Kidney (tissue), 14 donors: ENCODE data around the gene PLCB4. TPM values are rescaled to one million over a fixed set of nuclear protein-coding genes. Genes with fewer than 3 reads are reported as not detected.
"Not testable (repeated sequence)": the region's sequence is repeated elsewhere in the genome, so short reads cannot be mapped to it uniquely, and the experiment has no call there.

Experiments used
- DNase-seq, 5 donors: peaks; one replicate each; pipeline ENCODE4 v3.0.0-alpha.2; 2013 to 2020
- FAIRE-seq: peaks from 2 replicates; lab custom pipeline; 2012; peaks lifted over from hg19 to GRCh38; lab: Jason Lieb, UNC
- H3K27ac ChIP-seq, 2 donors: one replicate each; pipeline ENCODE4 v1.7.0; 2013; ENCODE audit warnings: low read depth in 2 of 2, low read length in 2 of 2, inconsistent platforms in 1 of 2
- H3K27me3 ChIP-seq: one replicate; pipeline ENCODE4 v1.7.1; 2013; ENCODE audit warnings: low read length, inconsistent platforms; ENCODE audit not compliant: control insufficient read depth, insufficient read depth
- H3K36me3 ChIP-seq, 3 donors: one replicate each; pipeline versions ENCODE4 v1.7.0 to v1.7.1; 2013; ENCODE audit warnings: low read length in 3 of 3, control low read depth in 1 of 3, inconsistent platforms in 1 of 3; ENCODE audit not compliant: insufficient read depth in 3 of 3, control insufficient read depth in 2 of 3
- H3K4me1 ChIP-seq, 3 donors: one replicate each; pipeline versions ENCODE4 v1.7.0 to v1.7.1; 2013; ENCODE audit warnings: low read length in 3 of 3, inconsistent platforms in 1 of 3, low read depth in 1 of 3; ENCODE audit not compliant: control insufficient read depth in 2 of 3, insufficient read depth in 2 of 3
- H3K4me3 ChIP-seq, 3 donors: one replicate each; pipeline versions ENCODE4 v1.7.0 to v1.8.1; 2013; ENCODE audit warnings: low read length in 3 of 3, control low read depth in 1 of 3, inconsistent platforms in 1 of 3
- H3K9ac ChIP-seq, 3 donors: one replicate each; pipeline versions ENCODE4 v1.7.0 to v1.7.1; 2013; ENCODE audit warnings: low read length in 3 of 3, control low read depth in 1 of 3, inconsistent platforms in 1 of 3
- H3K9me3 ChIP-seq, 3 donors: one replicate each; pipeline versions ENCODE4 v1.7.0 to v1.7.1; 2013; ENCODE audit warnings: low read length in 3 of 3, control low read depth in 1 of 3, inconsistent platforms in 1 of 3; ENCODE audit not compliant: control insufficient read depth in 2 of 3, insufficient read depth in 1 of 3
- CTCF ChIP-seq: IDR thresholded peaks from 3 replicates; pipeline ENCODE4 v1.5.1; 2012; ENCODE audit warnings: mild to moderate bottlenecking, moderate library complexity, borderline replicate concordance; ENCODE audit not compliant: insufficient read depth; ENCODE audit errors: extremely low read depth
- intact Hi-C: fragments of 100-400 bp; cut with DNase I; formaldehyde crosslinking; loops from one replicate; pipeline ENCODE4 v1.11.1; 2022
- polyA plus RNA-seq: library from polyadenylated mRNA; stranded (reverse); fragments of 350-450 nt; fragmentation: Illumina TruSeq; extraction: RNeasy Lipid Tissue Mini Kit (QIAGEN cat#74804); gene quantifications from one replicate; pipeline ENCODE4 v1.2.3, GENCODE V29; 2014; ENCODE audit warnings: low read depth, low replicate concordance; ENCODE audit not compliant: insufficient read depth
- total RNA-seq: library from RNA; stranded (reverse); fragmentation: NEBNext Ultra II Directional; extraction: Animal tissue kit (Norgen Biotek cat#: 25700); gene quantifications from one replicate; pipeline ENCODE4 v1.2.1, GENCODE V29; 2021
- donor health status: control.
- donor health status: control.
- donor health status: control.
- donor health status: control.
- donor health status: control.
- donor health status: DM: yes; HTN: yes; CAD: no.
- donor health status: Normal renal cell carcinoma (clear cell type).

PLCB4 gene
- total and polyA plus RNA-seq, 2 donors from 2014 or later: 2.8 to 17.7 TPM

DNA sequence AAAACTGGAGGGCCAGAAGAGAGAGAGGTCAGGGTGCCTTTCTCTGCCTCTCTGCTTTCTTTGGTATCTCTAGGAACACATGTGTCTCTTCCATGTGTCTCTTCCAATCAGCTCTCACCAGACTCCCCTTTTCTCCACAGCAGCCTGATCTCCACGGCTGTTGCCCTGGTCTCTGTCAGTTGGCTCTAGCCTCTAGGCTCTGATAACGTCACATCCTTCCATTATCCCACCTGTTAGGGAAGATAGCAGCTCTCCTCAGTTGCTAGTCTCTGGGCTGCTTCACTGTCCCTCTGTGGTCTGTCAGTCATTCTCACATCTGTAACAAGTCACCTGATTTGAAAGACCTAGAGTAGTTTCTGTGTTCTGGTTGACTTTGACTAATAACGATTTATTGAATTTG lies 80.2 kb downstream of the PLCB4 start:
- DNase-seq (no peak), FAIRE-seq (no peak)
- no peaks in the 10 kb centered on the region for H3K4me1 ChIP-seq
- H3K27me3 ChIP-seq: no peaks in the 10 kb centered on the region
- H3K27ac ChIP-seq: no peak overlapping the region
- H3K4me3 ChIP-seq: no peak overlapping the region
- TF ChIP-seq CTCF: no peak
- no peak overlapping the region for H3K9ac ChIP-seq
- H3K36me3 ChIP-seq: no peaks in the 10 kb centered on the region
- intact Hi-C loops: no loop called here
- no peaks in the 10 kb centered on the region for H3K9me3 ChIP-seq

GRCh38 chr20:9149796-9150195 lies 80.9 kb downstream of the PLCB4 start:
- TF ChIP-seq CTCF: no peak
- Histone ChIP-seq H3K4me1 (no peaks in the 10 kb centered on the region), H3K9me3 (no peaks in the 10 kb centered on the region), H3K36me3 (no peaks in the 10 kb centered on the region), H3K27ac (no peak overlapping the region), H3K4me3 (no peak overlapping the region), H3K27me3 (no peaks in the 10 kb centered on the region), H3K9ac (no peak overlapping the region)
- intact Hi-C loops: no loop called here
- DNase-seq (no peak), FAIRE-seq (no peak)

- Histone ChIP-seq H3K36me3 (no peaks in the 10 kb centered on the region), H3K4me1 (no peaks in the 10 kb centered on the region), H3K9ac (no peak overlapping the region), H3K4me3 (no peak overlapping the region), H3K27ac (no peak overlapping the region), H3K27me3 (no peaks in the 10 kb centered on the region), H3K9me3 (no peaks in the 10 kb centered on the region)
- TF ChIP-seq CTCF: no peak
- FAIRE-seq: no peak
- intact Hi-C loops: no loop called here
- DNase-seq: no peak
Observed at GRCh38 chr20:9150679-9151078, 81.8 kb downstream of the PLCB4 start.

DNA sequence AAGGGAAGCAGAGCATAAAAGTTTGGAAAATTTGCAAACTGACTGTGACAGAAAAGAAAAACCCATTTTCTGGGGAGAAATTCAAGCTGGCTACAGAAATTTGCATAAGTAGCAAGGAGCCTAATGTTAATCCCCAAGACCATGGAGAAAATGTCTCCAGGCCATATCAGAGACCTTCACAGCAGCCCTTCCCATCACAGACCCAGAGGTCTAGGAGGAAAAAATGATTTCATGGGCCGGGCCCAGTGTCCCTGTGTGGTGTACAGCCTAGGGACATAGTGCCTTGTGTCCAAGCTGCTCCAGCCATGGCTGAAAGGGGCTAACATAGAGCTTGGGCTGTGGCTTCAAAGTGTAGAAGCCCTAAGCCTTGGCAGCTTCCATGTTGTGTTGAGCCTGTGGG lies 83.3 kb downstream of the PLCB4 start:
- H3K4me3 ChIP-seq, H3K27me3 ChIP-seq, FAIRE-seq, DNase-seq, H3K9ac ChIP-seq, H3K4me1 ChIP-seq, H3K36me3 ChIP-seq, H3K27ac ChIP-seq, intact Hi-C loops, H3K9me3 ChIP-seq: not testable (repeated sequence)
